ENCODE results near the gene ATAD3C. TPM values are rescaled to one million over a fixed set of nuclear protein-coding genes. Genes with fewer than 3 reads are reported as not detected.
"Not testable (repeated sequence)": the region's sequence is repeated elsewhere in the genome, so short reads cannot be mapped to it uniquely, and the experiment has no call there.

The ATAD3C gene
- total RNA-seq, 3 donors from 2014 or later (not counting 1 experiment from before 2014, with no cell fraction given), result 0.13 to 2.2 (median 1.5) TPM

DNA sequence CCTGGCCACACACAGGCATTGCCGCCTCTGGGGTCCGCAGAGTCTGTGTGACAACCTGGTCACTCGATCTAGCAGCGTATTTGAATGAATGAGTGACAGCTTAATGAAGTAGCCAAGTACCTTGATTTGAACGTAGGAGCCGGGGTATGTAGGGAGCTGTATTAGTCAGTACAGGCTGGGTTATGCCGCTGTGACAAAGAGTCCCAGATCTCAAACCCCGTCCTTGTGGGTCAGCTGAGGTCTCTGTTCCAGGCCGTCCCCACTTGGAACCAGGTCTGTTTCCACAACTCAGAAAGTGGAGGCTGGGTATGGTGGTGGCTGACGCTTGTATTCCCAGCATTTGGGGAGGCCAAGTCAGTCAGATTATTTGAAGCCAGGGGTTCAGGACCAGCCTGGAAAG is 42.1 kb downstream of the ATAD3C start:
- intact Hi-C loops (cut with micrococcal nuclease), result no loop called here

DNA sequence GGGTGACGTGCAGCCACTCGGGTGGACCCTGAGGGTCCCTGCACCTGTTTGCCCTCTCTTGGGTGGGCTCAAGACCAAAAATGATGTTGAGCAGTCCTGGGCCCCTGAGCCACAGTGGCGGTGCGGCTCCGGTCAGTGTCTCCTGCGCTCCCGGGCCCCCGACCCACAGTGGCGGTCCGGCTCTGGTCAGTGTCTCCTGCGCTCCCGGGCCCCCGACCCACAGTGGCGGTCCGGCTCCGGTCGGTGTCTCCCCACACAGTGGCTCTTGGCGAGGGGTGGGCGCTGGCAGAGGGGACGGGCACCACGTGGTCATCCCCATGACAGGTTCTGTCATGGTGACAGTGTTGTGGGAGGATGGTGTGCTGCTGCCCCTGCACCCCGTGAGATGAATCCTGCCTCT is 44.8 kb downstream of the ATAD3C start:
- H3K27ac Mint-ChIP-seq; H3K4me3 ChIP-seq (ENCODE audit: low read length); H3K4me1 Mint-ChIP-seq; H3K9me3 Mint-ChIP-seq; H3K27me3 Mint-ChIP-seq (ENCODE audit: low read depth in 2 of 2); H3K27ac ChIP-seq (ENCODE audit: low read length); DNase-seq; H3K9me3 ChIP-seq (ENCODE audit: control insufficient read depth, insufficient read depth, low read length); H3K27me3 ChIP-seq (ENCODE audit: control insufficient read depth, insufficient read depth, low read length); H3K4me1 ChIP-seq (ENCODE audit: control insufficient read depth, insufficient read depth, low read length); intact Hi-C loops (cut with micrococcal nuclease); H3K4me3 Mint-ChIP-seq: not testable (repeated sequence)
- 92% methylated on average over 21 of the region's 22 CpGs for WGBS (ENCODE audit: insufficient coverage)
- ATAC-seq, result peak in 1 of 3 donors; percentile 5
- H3K36me3 Mint-ChIP-seq, result peaks cover 11% of the 10 kb centered on the region
- peaks cover 16% of the 10 kb centered on the region for H3K36me3 ChIP-seq (ENCODE audit: control insufficient read depth, insufficient read depth, low read length)

More for the DNA sequence above, 42.1 kb downstream of the ATAD3C start:
- Mint-ChIP-seq H3K27ac (no peak overlapping the region), H3K9me3 (peaks cover 0 to 6% of the 10 kb centered on the region in 2 donors), H3K4me1 (no peaks in the 10 kb centered on the region), H3K4me3 (no peak overlapping the region), H3K27me3 (ENCODE audit: low read depth in 2 of 2) (no peaks in the 10 kb centered on the region), H3K36me3 (peaks cover 11% of the 10 kb centered on the region)
- DNase-seq (no peak), ATAC-seq (no peak)
- H3K4me3 ChIP-seq (ENCODE audit: low read length), result no peak overlapping the region
- H3K27me3 ChIP-seq (ENCODE audit: control insufficient read depth, insufficient read depth, low read length), result no peaks in the 10 kb centered on the region
- H3K27ac ChIP-seq (ENCODE audit: low read length), result no peak overlapping the region
- over 99% methylated on average over 10 of the region's 10 CpGs for WGBS (ENCODE audit: insufficient coverage)
- TF ChIP-seq, protein P1, sequence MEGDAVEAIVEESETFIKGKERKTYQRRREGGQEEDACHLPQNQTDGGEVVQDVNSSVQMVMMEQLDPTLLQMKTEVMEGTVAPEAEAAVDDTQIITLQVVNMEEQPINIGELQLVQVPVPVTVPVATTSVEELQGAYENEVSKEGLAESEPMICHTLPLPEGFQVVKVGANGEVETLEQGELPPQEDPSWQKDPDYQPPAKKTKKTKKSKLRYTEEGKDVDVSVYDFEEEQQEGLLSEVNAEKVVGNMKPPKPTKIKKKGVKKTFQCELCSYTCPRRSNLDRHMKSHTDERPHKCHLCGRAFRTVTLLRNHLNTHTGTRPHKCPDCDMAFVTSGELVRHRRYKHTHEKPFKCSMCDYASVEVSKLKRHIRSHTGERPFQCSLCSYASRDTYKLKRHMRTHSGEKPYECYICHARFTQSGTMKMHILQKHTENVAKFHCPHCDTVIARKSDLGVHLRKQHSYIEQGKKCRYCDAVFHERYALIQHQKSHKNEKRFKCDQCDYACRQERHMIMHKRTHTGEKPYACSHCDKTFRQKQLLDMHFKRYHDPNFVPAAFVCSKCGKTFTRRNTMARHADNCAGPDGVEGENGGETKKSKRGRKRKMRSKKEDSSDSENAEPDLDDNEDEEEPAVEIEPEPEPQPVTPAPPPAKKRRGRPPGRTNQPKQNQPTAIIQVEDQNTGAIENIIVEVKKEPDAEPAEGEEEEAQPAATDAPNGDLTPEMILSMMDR (IDR thresholded peaks at IDR 0.05), result no peak
- no peaks in the 10 kb centered on the region for H3K4me1 ChIP-seq (ENCODE audit: control insufficient read depth, insufficient read depth, low read length)
- peaks cover 20% of the 10 kb centered on the region for H3K36me3 ChIP-seq (ENCODE audit: control insufficient read depth, insufficient read depth, low read length)
- no peaks in the 10 kb centered on the region for H3K9me3 ChIP-seq (ENCODE audit: control insufficient read depth, insufficient read depth, low read length)

DNA sequence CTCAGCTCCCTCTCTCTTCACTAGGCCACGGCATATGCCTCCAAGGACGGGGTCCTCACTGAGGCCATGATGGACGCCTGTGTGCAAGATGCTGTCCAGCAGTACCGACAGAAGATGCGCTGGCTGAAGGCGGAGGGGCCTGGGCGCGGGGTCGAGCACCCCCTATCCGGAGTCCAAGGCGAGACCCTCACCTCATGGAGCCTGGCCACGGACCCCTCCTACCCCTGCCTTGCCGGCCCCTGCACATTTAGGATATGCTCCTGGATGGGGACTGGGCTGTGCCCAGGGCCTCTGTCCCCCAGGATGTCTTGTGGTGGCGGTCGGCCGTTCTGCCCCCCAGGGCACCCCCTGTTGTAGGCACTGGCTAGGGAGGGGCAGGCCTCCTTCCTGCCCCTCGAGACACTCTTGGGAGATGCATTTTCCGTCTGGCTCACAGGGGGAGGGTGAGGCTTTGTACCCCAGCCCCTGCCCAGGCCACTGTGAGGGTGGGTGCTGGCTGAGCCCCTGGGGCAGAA is 46.0 kb downstream of the ATAD3C start:
- DNase-seq; H3K9me3 Mint-ChIP-seq; H3K4me3 ChIP-seq (ENCODE audit: low read length); H3K27me3 Mint-ChIP-seq (ENCODE audit: low read depth in 2 of 2); intact Hi-C loops (cut with micrococcal nuclease); H3K27ac ChIP-seq (ENCODE audit: low read length); H3K27ac Mint-ChIP-seq; H3K27me3 ChIP-seq (ENCODE audit: control insufficient read depth, insufficient read depth, low read length); H3K4me1 ChIP-seq (ENCODE audit: control insufficient read depth, insufficient read depth, low read length); H3K36me3 ChIP-seq (ENCODE audit: control insufficient read depth, insufficient read depth, low read length); H3K4me1 Mint-ChIP-seq; H3K9me3 ChIP-seq (ENCODE audit: control insufficient read depth, insufficient read depth, low read length); H3K4me3 Mint-ChIP-seq: not testable (repeated sequence)
- H3K36me3 Mint-ChIP-seq, result peaks cover 11% of the 10 kb centered on the region
- ATAC-seq, result peak in 1 of 3 donors; percentile 13
- 96% methylated on average over 16 of the region's 18 CpGs for WGBS (ENCODE audit: insufficient coverage)

DNA sequence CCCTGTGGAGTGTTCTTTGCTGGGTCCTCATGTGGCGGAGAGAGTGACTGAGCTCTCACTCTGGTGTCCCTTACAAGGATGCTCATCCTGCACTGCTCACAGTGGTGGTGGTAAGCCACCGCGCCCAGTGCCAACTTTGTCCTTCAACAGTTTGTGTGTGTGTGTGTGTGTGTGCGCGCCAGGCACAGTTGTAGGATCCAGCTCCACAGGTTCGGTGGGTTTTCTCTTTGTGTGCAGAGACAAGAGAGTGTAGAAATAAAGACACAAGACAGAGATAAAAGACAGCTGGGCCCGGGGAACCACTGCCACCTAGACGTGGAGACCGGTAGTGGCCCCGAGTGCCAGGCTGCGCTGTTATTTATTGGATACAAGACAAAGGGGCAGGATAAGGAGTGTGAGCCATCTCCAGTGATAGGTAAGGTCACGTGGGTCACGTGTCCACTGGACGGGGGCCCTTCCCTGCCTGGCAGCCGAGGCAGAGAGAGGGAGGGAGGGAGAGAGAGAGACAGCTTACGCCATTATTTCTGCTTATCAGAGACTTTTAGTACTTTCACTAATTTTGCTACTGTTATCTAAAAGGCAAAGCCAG is 55.4 kb downstream of the ATAD3C start:
- Mint-ChIP-seq H3K27ac (peak overlapping the region; percentile 93 to 95), H3K4me3 (peak overlapping the region; percentile 91), H3K4me1 (peaks cover 12 to 14% of the 10 kb centered on the region in 2 donors)
- Histone ChIP-seq H3K4me3 (ENCODE audit: low read length) (peak overlapping the region; percentile 22), H3K27ac (ENCODE audit: low read length) (peak overlapping the region; percentile 85), H3K4me1 (ENCODE audit: control insufficient read depth, insufficient read depth, low read length) (peaks cover 13% of the 10 kb centered on the region)
- H3K9me3 ChIP-seq (ENCODE audit: control insufficient read depth, insufficient read depth, low read length); H3K36me3 ChIP-seq (ENCODE audit: control insufficient read depth, insufficient read depth, low read length); H3K36me3 Mint-ChIP-seq; H3K9me3 Mint-ChIP-seq; H3K27me3 ChIP-seq (ENCODE audit: control insufficient read depth, insufficient read depth, low read length); H3K27me3 Mint-ChIP-seq (ENCODE audit: low read depth in 2 of 2); intact Hi-C loops (cut with micrococcal nuclease): not testable (repeated sequence)
- TF ChIP-seq, protein P1 (IDR thresholded peaks at IDR 0.05), result peak; percentile 62
- DNase-seq (peak; percentile 63 to 77), ATAC-seq (peak; percentile 50 to 73 (median 61))
- WGBS (ENCODE audit: insufficient coverage), result 43% methylated on average over 14 of the region's 16 CpGs

DNA sequence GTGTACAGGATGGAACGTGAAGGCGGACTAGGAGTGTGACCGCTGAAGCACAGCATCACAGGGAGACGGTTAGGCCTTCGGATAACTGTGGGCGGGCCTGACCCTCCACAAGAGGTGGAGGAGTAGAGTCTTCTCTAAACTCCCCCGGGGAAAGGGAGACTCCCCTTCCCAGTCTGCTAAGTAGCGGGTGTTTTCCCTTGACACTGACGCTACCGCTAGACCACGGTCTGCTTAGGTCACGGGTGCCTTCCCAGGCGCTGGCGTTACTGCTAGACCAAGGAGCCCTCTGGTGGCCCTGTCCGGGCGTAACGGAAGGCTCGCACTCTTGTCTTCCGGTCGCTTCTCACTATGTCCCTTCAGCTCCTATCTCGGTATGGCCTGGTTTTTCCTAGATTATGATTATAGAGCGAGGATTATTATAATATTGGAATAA is 55.9 kb downstream of the ATAD3C start:
- intact Hi-C loops (cut with micrococcal nuclease), result not testable (repeated sequence)
- DNase-seq, result peak in 1 of 2 donors; percentile 46
- no CpG with 5 or more reads among the region's 22 CpGs for WGBS (ENCODE audit: insufficient coverage)

DNA sequence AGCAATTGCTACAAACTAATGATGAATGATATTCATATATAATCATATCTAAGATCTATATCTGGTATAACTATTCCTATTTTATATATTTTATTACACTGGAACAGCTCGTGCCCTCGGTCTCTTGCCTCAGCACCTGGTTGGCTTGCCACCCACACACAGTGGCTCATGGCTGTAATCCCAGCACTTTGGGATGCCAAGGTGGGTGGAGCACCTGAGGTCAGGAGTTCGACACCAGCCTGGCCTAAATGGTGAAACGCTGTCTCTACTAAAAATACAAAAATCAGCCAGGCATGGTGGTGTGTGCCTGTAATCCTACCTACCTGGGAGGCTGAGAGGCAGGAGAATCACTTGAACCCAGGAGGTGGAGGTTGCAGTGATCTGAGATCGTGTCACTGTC is 56.3 kb downstream of the ATAD3C start:
- H3K9me3 Mint-ChIP-seq; H3K4me3 ChIP-seq (ENCODE audit: low read length); ATAC-seq; intact Hi-C loops (cut with micrococcal nuclease); H3K36me3 ChIP-seq (ENCODE audit: control insufficient read depth, insufficient read depth, low read length); H3K9me3 ChIP-seq (ENCODE audit: control insufficient read depth, insufficient read depth, low read length); DNase-seq; H3K36me3 Mint-ChIP-seq; H3K27me3 ChIP-seq (ENCODE audit: control insufficient read depth, insufficient read depth, low read length); H3K27me3 Mint-ChIP-seq (ENCODE audit: low read depth in 2 of 2): not testable (repeated sequence)
- WGBS (ENCODE audit: insufficient coverage), result 98% methylated on average over 5 of the region's 5 CpGs
- H3K4me1 Mint-ChIP-seq, result peaks cover 14 to 15% of the 10 kb centered on the region in 2 donors
- peak overlapping the region; percentile 93 to 95 for H3K27ac Mint-ChIP-seq
- Histone ChIP-seq H3K4me1 (ENCODE audit: control insufficient read depth, insufficient read depth, low read length) (peaks cover 14% of the 10 kb centered on the region), H3K27ac (ENCODE audit: low read length) (peak overlapping the region; percentile 67)
- H3K4me3 Mint-ChIP-seq, result peak overlapping the region; percentile 91

More for the DNA sequence above, 55.9 kb downstream of the ATAD3C start:
- Mint-ChIP-seq H3K4me1 (peaks cover 12 to 14% of the 10 kb centered on the region in 2 donors), H3K4me3 (peak overlapping the region; percentile 91), H3K27ac (peak overlapping the region; percentile 93 to 95)
- not testable (repeated sequence) for H3K27me3 ChIP-seq (ENCODE audit: control insufficient read depth, insufficient read depth, low read length); H3K9me3 Mint-ChIP-seq; H3K9me3 ChIP-seq (ENCODE audit: control insufficient read depth, insufficient read depth, low read length); H3K36me3 ChIP-seq (ENCODE audit: control insufficient read depth, insufficient read depth, low read length); H3K36me3 Mint-ChIP-seq; H3K27me3 Mint-ChIP-seq (ENCODE audit: low read depth in 2 of 2)
- ATAC-seq, result peak; percentile 72 to 81 (median 80)
- peak overlapping the region; percentile 85 for H3K27ac ChIP-seq (ENCODE audit: low read length)
- peak overlapping the region; percentile 22 for H3K4me3 ChIP-seq (ENCODE audit: low read length)
- peaks cover 13% of the 10 kb centered on the region for H3K4me1 ChIP-seq (ENCODE audit: control insufficient read depth, insufficient read depth, low read length)

All from natural killer cell (primary cell).